WTC11 (cell line): ENCODE measurements around the gene NXT1. TPM values are rescaled to one million over a fixed set of nuclear protein-coding genes. Genes with fewer than 3 reads are reported as not detected.

Experiments used
- ATAC-seq: fragments of 200-7000 bp; cut with Tn5 transposase; 2 replicates; pipeline ENCODE4 v1.10.0; 2021; ENCODE audit warnings: mild to moderate bottlenecking, moderate library complexity
- CTCF ChIA-PET: fragments of 300-600 bp; sonication (Branson Sonifier 250); formaldehyde crosslinking; loops from one replicate; lab custom pipeline; 2021; ENCODE audit warnings: antibody characterized with exemption; lab: Charles Lee
- POLR2A ChIA-PET: fragments of 350-600 bp; sonication (Branson Sonifier 250); formaldehyde crosslinking; loops from one replicate; lab custom pipeline; 2021; ENCODE audit warnings: antibody characterized with exemption; lab: Charles Lee
- DNase-seq: peaks from one replicate; pipeline ENCODE4 v3.0.0; 2021; ENCODE audit warnings: low spot score
- H3K27ac Mint-ChIP-seq: 2 replicates; pipeline ENCODE4 v1.8.0; 2021; ENCODE audit warnings: mixed read lengths
- H3K27me3 Mint-ChIP-seq: 2 replicates; pipeline ENCODE4 v1.8.0; 2021; ENCODE audit warnings: low read depth, mild to moderate bottlenecking, moderate library complexity, mixed read lengths
- H3K36me3 Mint-ChIP-seq: 2 replicates; pipeline ENCODE4 v1.8.0; 2021; ENCODE audit warnings: mixed read lengths
- H3K4me1 Mint-ChIP-seq: 2 replicates; pipeline ENCODE4 v1.8.0; 2022; ENCODE audit warnings: mixed read lengths
- H3K4me3 Mint-ChIP-seq: 2 replicates; pipeline ENCODE4 v1.8.0; 2021; ENCODE audit warnings: mild to moderate bottlenecking, moderate library complexity, mixed read lengths
- H3K9me3 Mint-ChIP-seq: 2 replicates; pipeline ENCODE4 v1.8.0; 2021; ENCODE audit warnings: mixed read lengths
- ATF6 ChIP-seq: sonication (generic); formaldehyde crosslinking; IDR thresholded peaks from 2 replicates; pipeline ENCODE4 v1.8.1; 2023; ENCODE audit warnings: mild to moderate bottlenecking, missing genetic modification reagents
- EMX1 ChIP-seq: fragments of 250-450 bp; sonication (Bioruptor Pico); IDR thresholded peaks from 2 replicates; pipeline ENCODE4 v1.8.0; 2021; ENCODE audit warnings: mild to moderate bottlenecking
- ESRRA ChIP-seq: sonication (generic); formaldehyde crosslinking; IDR thresholded peaks from 2 replicates; pipeline ENCODE4 v1.8.1; 2022; ENCODE audit warnings: mild to moderate bottlenecking, missing genetic modification reagents, borderline replicate concordance
- FOXK1 ChIP-seq: sonication (generic); formaldehyde crosslinking; IDR thresholded peaks from 2 replicates; pipeline ENCODE4 v1.8.0; 2022; ENCODE audit warnings: mild to moderate bottlenecking, moderate library complexity, missing genetic modification reagents
- GTF2I ChIP-seq: fragments of 250-450 bp; sonication (Bioruptor Pico); conservative IDR thresholded peaks from 2 replicates; pipeline ENCODE4 v1.4.0; 2021; ENCODE audit warnings: mild to moderate bottlenecking
- JAZF1 ChIP-seq: fragments of 250-450 bp; sonication (Bioruptor Pico); IDR thresholded peaks from 2 replicates; pipeline ENCODE4 v1.9.0; 2021; ENCODE audit warnings: moderate library complexity, mild to moderate bottlenecking, inconsistent platforms
- TP53 ChIP-seq: sonication (generic); formaldehyde crosslinking; IDR thresholded peaks from 2 replicates; pipeline ENCODE4 v1.8.1; 2023; ENCODE audit warnings: mild to moderate bottlenecking, missing genetic modification reagents
- ZNF423 ChIP-seq: fragments of 250-450 bp; sonication (Bioruptor Pico); IDR thresholded peaks from 2 replicates; pipeline ENCODE4 v2.1.2; 2022; ENCODE audit warnings: mild to moderate bottlenecking, moderate library complexity
- ZNF425 ChIP-seq: fragments of 250-450 bp; sonication (Bioruptor Pico); conservative IDR thresholded peaks from 2 replicates; pipeline ENCODE4 v1.9.0; 2021; ENCODE audit warnings: mild to moderate bottlenecking
- ZNF512 ChIP-seq: sonication (generic); formaldehyde crosslinking; IDR thresholded peaks from 2 replicates; pipeline ENCODE4 v1.8.1; 2022; ENCODE audit warnings: missing genetic modification reagents, borderline replicate concordance
- total RNA-seq: library from RNA; stranded (reverse); gene quantifications from 3 replicates; pipeline ENCODE4 v1.2.3, GENCODE V29; 2021
- TF ChIP-seq, protein P1 (sequence below): sonication (generic); formaldehyde crosslinking; IDR thresholded peaks from 2 replicates; pipeline ENCODE4 v1.8.1; 2022; ENCODE audit warnings: low read depth, missing genetic modification reagents, borderline replicate concordance
- TF ChIP-seq, protein P2 (sequence below): sonication (generic); formaldehyde crosslinking; IDR thresholded peaks from 2 replicates; pipeline ENCODE4 v1.8.0; 2022; ENCODE audit warnings: mild to moderate bottlenecking, missing genetic modification reagents
- TF ChIP-seq, protein P3 (sequence below): sonication (generic); formaldehyde crosslinking; IDR thresholded peaks from 2 replicates; pipeline ENCODE4 v1.8.0; 2022; ENCODE audit warnings: missing genetic modification reagents
- TF ChIP-seq, protein P4 (sequence below): fragments of 200-600 bp; IDR thresholded peaks from 2 replicates; pipeline ENCODE4 v1.8.0; 2022; ENCODE audit warnings: antibody characterized with exemption
- TF ChIP-seq, protein P5 (sequence below): sonication (generic); formaldehyde crosslinking; IDR thresholded peaks from 2 replicates; pipeline ENCODE4 v1.8.1; 2023; ENCODE audit warnings: mild to moderate bottlenecking, missing genetic modification reagents

The NXT1 gene
- total RNA-seq, 1 experiment from 2014 or later: 18.8 TPM

- peaks cover 11% of the 10 kb centered on the region for H3K9me3 Mint-ChIP-seq
- TF ChIP-seq, protein P1, sequence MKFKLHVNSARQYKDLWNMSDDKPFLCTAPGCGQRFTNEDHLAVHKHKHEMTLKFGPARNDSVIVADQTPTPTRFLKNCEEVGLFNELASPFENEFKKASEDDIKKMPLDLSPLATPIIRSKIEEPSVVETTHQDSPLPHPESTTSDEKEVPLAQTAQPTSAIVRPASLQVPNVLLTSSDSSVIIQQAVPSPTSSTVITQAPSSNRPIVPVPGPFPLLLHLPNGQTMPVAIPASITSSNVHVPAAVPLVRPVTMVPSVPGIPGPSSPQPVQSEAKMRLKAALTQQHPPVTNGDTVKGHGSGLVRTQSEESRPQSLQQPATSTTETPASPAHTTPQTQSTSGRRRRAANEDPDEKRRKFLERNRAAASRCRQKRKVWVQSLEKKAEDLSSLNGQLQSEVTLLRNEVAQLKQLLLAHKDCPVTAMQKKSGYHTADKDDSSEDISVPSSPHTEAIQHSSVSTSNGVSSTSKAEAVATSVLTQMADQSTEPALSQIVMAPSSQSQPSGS (CRISPR knock-in tag): no peak
- TF ChIP-seq ZNF425 (CRISPR knock-in tag) (no peak), ZNF423 (CRISPR knock-in tag) (no peak), ATF6 (CRISPR knock-in tag) (no peak), JAZF1 (CRISPR knock-in tag) (no peak), EMX1 (CRISPR knock-in tag) (no peak), ESRRA (CRISPR knock-in tag) (no peak), GTF2I (CRISPR knock-in tag) (no peak)
- TF ChIP-seq, protein P2, sequence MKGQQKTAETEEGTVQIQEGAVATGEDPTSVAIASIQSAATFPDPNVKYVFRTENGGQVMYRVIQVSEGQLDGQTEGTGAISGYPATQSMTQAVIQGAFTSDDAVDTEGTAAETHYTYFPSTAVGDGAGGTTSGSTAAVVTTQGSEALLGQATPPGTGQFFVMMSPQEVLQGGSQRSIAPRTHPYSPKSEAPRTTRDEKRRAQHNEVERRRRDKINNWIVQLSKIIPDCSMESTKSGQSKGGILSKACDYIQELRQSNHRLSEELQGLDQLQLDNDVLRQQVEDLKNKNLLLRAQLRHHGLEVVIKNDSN (CRISPR knock-in tag): no peak
- TF ChIP-seq, protein P3, sequence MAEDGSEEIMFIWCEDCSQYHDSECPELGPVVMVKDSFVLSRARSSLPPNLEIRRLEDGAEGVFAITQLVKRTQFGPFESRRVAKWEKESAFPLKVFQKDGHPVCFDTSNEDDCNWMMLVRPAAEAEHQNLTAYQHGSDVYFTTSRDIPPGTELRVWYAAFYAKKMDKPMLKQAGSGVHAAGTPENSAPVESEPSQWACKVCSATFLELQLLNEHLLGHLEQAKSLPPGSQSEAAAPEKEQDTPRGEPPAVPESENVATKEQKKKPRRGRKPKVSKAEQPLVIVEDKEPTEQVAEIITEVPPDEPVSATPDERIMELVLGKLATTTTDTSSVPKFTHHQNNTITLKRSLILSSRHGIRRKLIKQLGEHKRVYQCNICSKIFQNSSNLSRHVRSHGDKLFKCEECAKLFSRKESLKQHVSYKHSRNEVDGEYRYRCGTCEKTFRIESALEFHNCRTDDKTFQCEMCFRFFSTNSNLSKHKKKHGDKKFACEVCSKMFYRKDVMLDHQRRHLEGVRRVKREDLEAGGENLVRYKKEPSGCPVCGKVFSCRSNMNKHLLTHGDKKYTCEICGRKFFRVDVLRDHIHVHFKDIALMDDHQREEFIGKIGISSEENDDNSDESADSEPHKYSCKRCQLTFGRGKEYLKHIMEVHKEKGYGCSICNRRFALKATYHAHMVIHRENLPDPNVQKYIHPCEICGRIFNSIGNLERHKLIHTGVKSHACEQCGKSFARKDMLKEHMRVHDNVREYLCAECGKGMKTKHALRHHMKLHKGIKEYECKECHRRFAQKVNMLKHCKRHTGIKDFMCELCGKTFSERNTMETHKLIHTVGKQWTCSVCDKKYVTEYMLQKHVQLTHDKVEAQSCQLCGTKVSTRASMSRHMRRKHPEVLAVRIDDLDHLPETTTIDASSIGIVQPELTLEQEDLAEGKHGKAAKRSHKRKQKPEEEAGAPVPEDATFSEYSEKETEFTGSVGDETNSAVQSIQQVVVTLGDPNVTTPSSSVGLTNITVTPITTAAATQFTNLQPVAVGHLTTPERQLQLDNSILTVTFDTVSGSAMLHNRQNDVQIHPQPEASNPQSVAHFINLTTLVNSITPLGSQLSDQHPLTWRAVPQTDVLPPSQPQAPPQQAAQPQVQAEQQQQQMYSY (CRISPR knock-in tag): no peak
- TF ChIP-seq, protein P4, sequence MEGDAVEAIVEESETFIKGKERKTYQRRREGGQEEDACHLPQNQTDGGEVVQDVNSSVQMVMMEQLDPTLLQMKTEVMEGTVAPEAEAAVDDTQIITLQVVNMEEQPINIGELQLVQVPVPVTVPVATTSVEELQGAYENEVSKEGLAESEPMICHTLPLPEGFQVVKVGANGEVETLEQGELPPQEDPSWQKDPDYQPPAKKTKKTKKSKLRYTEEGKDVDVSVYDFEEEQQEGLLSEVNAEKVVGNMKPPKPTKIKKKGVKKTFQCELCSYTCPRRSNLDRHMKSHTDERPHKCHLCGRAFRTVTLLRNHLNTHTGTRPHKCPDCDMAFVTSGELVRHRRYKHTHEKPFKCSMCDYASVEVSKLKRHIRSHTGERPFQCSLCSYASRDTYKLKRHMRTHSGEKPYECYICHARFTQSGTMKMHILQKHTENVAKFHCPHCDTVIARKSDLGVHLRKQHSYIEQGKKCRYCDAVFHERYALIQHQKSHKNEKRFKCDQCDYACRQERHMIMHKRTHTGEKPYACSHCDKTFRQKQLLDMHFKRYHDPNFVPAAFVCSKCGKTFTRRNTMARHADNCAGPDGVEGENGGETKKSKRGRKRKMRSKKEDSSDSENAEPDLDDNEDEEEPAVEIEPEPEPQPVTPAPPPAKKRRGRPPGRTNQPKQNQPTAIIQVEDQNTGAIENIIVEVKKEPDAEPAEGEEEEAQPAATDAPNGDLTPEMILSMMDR: no peak
- ChIA-PET CTCF (no interaction called here), POLR2A (no interaction called here)
- no peaks in the 10 kb centered on the region for H3K36me3 Mint-ChIP-seq
- no peak overlapping the region for H3K4me3 Mint-ChIP-seq
- H3K27me3 Mint-ChIP-seq: no peaks in the 10 kb centered on the region; the same call in 1 of the 2 replicates
- no peak for DNase-seq
- H3K4me1 Mint-ChIP-seq: no peaks in the 10 kb centered on the region
- H3K27ac Mint-ChIP-seq: no peak overlapping the region
- ATAC-seq: no peak
Measured at GRCh38 chr20:23313271-23313670, 37.3 kb upstream of the NXT1 start.

- H3K27me3 Mint-ChIP-seq: no peaks in the 10 kb centered on the region
- DNase-seq (no peak), ATAC-seq (no peak)
- POLR2A ChIA-PET: no interaction called here
- no peak overlapping the region for H3K4me3 Mint-ChIP-seq
- no peak overlapping the region for H3K27ac Mint-ChIP-seq
- CTCF ChIA-PET: no interaction called here
- peaks cover 6% of the 10 kb centered on the region; the same call in 1 of the 2 replicates for H3K9me3 Mint-ChIP-seq
- no peaks in the 10 kb centered on the region for H3K4me1 Mint-ChIP-seq
- no peaks in the 10 kb centered on the region; the same call in 1 of the 2 replicates for H3K36me3 Mint-ChIP-seq
- TF ChIP-seq, protein P4: no peak
- TF ChIP-seq, protein P5, sequence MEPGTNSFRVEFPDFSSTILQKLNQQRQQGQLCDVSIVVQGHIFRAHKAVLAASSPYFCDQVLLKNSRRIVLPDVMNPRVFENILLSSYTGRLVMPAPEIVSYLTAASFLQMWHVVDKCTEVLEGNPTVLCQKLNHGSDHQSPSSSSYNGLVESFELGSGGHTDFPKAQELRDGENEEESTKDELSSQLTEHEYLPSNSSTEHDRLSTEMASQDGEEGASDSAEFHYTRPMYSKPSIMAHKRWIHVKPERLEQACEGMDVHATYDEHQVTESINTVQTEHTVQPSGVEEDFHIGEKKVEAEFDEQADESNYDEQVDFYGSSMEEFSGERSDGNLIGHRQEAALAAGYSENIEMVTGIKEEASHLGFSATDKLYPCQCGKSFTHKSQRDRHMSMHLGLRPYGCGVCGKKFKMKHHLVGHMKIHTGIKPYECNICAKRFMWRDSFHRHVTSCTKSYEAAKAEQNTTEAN: no peak
- TF ChIP-seq TP53 (CRISPR knock-in tag) (no peak), ZNF512 (CRISPR knock-in tag) (no peak), FOXK1 (CRISPR knock-in tag) (no peak)
- TF ChIP-seq, protein P2 (CRISPR knock-in tag): no peak
Measured at GRCh38 chr20:23314699-23315098, 35.9 kb upstream of the NXT1 start.
